Activated CD8-positive, alpha-beta memory T cell treated with anti-CD3 and anti-CD28 coated beads, Interleukin-2, amount 50 U/mL, for 1 hour (primary cell): Measurements from ENCODE around the gene ZNF683.
"Not testable (repeated sequence)": the region's sequence is repeated elsewhere in the genome, so short reads cannot be mapped to it uniquely, and the experiment has no call there.

Source experiments
- DNase-seq: peaks from one replicate; pipeline ENCODE4 v3.0.0-alpha.2; 2020; ENCODE audit errors: extremely low read depth

ZNF683 gene

DNA sequence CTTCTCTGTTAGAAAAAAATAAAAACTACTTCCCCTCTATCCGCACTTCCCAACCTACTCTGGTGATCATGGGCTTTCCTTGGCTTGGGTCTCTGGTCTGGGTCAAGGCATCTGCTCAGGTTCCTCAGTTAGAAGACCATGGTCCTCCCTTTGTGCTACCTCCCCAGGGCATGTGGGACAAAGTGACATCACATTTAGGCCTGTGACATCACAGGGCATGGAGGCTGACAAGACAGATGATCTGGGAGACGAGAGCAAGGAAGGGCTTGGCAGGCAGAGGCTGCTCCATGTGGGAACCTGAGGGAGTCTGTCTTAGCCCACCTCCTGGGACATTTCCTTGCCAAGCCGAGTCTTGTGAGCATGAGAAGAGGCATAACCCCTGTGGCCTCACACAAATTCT lies at the start of gene ZNF683:
Gene ZNF683, minus strand, starts transcription at position 140 of the 400 bp plus-strand sequence. CDS start 4,179 bp downstream, outside the sequence.
- DNase-seq, result not testable (repeated sequence)

GRCh38 chr1:26419494-26419893 lies 46.9 kb upstream of the ZNF683 start:
- DNase-seq, result no peak

DNA sequence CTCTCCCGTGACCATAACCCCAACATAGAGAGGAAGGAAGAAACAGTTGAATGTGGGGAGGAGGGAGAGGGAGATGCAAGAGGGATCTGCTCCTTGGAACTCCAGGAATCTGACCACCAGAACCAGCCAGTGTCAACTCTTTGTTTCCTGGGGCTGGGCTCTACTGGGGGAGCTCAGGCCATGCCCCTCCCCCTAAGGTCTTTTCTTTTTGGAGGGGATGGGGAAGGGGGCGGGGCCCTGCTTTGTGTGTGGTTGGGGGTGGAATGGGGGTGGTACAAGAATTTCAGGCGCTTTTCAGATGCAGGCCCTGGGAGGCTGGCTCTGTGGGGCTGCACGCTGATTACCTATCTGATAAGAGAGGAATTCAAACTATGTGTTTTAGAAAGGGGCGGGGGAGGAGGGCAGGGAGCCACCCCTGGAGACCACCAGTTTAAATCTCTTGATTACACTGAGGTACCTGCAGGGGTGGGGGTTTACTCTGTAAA lies 46.4 kb upstream of the ZNF683 start:
- DNase-seq, result no peak

- peak; percentile 72 for DNase-seq
Observed at GRCh38 chr1:26417111-26417759, 44.7 kb upstream of the ZNF683 start.

DNA sequence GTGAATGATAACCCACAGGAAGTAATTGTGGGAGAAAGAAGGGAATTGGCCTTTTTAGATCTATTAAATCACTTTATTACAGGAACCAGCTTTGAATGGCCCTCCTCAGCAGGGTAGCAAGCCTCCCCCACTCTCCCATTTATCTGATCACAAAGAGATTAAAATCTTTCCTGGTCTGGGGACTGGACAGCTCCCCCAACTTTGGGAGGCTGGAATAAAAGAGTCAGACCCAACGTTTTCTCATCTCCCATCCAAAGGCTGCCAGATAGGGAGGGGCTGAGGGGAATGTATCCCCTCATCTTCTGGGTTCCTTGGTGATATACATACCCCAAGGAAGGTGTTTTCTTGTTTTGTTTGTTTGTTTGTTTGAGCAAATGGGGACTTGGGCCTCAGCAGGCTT lies 40.5 kb upstream of the ZNF683 start:
- no peak for DNase-seq

- DNase-seq, result no peak
Observed at GRCh38 chr1:26412180-26412840, 39.8 kb upstream of the ZNF683 start.

- DNase-seq, result no peak
Observed at GRCh38 chr1:26411624-26412074, 39.1 kb upstream of the ZNF683 start.

DNA sequence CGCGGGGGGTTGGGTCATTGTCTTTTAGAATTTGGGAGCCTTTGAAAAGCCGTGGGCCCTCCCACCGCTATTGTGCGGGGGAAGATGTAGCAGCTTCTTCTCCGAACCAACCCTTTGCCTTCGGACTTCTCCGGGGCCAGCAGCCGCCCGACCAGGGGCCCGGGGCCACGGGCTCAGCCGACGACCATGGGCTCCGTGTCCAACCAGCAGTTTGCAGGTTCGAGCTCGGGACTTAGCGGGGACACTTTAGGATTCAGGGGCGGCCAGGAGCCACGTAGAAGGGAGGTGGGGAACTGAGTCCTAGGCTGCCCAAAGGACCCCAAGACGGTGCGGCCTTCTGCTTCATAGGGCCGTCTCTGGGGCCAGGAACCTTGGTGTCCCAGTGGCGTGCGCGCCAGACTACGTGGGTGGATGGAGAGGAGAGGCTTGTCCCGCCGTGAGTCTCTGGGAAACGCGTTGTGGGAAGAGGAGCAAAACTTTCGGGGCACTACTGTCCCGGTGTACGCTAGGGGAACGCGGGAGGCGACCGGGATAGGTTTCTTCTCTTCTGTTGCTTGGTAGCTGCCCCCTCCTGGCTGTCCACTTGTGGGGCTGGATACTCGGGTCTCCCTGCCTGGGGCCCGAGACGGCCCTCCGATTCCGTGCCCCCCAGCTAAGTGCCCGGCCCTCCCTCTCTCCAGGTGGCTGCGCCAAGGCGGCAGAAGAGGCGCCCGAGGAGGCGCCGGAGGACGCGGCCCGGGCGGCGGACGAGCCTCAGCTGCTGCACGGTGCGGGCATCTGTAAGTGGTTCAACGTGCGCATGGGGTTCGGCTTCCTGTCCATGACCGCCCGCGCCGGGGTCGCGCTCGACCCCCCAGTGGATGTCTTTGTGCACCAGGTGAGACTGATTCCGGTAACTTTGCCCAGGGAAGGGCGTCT lies 38.4 kb upstream of the ZNF683 start, which contains the start of gene LIN28A:
Gene LIN28A, plus strand, starts transcription at position 112 of the 918 bp plus-strand sequence. Its CDS starts 75 bp downstream, at position 187.
- no peak for DNase-seq

DNA sequence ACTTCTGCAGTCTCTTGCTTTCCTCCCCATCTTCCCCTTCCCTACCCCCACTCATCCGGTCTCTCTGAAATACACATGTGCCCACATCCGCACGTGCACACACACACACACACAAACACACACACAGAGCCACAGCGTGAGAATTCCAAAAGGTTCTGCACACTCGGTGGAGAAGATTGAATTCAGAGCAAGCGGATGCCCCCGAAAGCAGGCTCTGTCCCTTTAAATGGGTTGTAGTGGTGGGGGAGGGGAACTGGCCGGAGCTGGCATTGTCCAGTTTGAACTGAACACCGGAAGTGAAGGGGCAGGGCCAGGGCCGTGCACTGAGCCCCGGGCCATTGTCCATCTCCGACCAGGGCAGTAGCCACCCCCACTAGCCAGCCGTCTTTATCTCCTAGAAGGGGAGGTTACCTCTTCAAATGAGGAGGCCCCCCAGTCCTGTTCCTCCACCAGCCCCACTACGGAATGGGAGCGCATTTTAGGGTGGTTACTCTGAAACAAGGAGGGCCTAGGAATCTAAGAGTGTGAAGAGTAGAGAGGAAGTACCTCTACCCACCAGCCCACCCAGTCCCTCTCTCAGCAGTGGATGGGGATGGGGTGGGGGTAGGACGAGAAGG lies 36.7 kb upstream of the ZNF683 start:
- DNase-seq, result no peak

DNA sequence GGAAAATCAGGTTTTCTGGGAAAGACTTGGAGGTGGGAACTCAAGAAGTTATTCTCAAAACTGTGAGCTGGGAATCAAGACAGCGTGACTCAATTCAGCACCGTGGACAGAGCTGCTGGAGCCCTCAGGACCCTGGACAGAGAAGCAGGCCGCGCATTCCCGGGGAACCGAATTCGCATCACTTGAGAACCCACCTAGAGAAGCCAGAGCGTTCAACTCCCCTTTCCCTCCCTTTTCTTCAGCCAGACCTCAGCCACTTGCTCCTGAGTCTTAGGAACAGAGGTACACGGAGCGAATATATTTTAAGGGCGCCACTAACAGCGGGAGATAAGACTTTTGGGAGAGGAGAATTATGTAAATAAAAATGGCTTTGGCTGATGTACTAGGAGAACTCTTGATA lies 36.1 kb upstream of the ZNF683 start:
- peak; percentile 32 for DNase-seq

DNA sequence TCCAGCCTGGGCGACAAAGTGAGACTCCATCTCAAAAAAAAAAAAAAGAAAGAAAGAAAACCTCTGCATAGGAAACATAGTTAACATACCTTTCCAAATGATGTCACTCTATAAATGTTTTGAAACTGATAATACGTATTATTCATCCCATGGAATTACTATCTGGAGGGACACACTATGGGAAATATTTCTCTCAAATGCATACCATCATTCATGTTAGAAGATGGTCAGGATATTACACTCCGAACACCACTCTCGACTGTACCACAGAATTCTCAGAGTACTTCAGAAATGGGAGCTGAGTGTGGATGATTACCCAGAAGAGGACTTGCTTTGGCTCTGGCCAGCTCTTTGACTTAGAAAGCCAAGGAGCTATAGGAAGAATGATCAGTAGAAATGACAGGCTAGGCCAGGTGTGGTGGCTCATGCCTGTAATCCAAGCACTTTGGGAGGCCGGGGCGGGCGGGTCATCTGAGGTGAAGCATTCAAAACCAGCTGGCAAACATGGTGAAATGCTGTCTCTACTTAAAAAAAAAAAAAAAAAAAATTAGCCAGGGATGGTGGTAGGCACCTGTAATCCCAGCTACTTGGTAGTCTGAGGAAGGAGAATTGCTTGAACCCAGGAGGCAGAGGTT lies 32.8 kb upstream of the ZNF683 start:
- no peak for DNase-seq

GRCh38 chr1:26404641-26405040 lies 32.1 kb upstream of the ZNF683 start:
- DNase-seq, result no peak

- DNase-seq, result no peak
Observed at GRCh38 chr1:26403656-26404055, 31.1 kb upstream of the ZNF683 start.

- no peak for DNase-seq
Observed at GRCh38 chr1:26401891-26402290, 29.3 kb upstream of the ZNF683 start.

GRCh38 chr1:26399034-26399433 lies 26.5 kb upstream of the ZNF683 start:
- no peak for DNase-seq

DNA sequence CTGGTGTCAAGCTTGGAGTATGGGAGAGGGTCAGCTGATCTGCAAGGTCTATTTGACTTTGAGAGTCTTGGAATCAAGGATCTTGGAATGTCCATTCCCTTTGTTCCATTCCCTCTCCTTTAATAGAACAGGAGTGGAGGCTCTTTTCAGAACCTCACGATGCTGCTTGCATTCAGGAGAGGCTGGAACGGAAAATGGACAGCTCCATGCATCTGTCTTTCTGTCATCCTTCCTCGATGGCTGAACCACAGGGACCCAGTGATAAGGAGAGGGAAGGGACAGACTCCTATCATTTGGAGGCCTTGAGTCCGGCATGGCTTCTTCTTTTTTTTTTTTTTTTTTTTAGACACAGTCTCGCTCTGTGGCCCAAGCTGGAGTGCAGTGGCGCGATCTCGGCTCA lies 23.2 kb upstream of the ZNF683 start:
- DNase-seq, result no peak

DNA sequence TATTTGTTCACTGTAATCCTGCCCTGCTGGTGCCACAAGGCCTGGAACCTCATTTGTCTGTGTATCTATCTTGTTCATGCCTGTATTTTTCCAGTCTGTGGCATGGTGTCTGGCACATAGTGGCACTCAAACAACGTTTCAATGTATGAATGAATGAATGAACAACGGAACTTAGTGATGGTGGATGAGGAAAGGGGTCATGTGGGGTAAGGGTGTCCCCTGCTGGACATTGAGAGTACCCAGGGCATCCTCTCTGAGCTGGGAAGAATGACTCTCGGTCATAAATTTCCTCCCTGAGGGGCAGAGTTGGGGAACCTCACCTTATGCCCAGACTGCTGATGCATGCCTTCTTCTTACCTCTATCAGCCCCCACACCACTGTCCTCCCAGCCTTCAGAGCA lies 18.9 kb upstream of the ZNF683 start:
- DNase-seq, result no peak

DNA sequence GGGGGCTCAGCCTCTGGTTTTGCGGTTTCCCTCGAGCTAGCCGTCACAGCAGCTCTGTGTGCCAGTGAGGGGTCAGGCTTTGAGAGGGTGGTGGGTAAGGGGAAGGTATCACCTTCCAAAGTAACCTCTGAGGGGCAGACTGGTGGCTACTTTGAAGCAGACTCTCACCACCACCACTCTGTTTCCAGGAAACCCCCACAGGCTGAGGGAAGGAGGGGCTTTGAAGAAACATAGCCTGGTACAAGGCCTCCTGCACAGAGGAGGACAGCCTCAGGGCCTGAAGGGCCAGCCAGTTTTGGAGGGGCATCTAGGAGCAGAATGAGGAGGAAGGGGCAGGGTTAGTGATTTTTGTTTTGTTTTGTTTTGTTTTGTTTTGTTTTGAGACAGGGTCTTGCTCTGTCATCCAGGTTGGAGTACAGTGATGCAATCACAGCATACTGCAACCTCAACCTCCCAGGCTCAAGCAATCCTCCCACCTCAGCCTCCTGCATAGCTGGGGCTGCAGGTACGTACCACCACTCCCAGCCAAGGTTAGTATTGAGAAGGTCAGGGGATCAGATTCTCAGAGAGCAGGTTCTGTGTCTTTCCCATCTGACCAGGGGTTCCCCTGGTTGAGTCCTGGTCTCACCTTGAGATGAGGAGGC lies 17.2 kb upstream of the ZNF683 start:
- no peak for DNase-seq

GRCh38 chr1:26388791-26389445 lies 16.4 kb upstream of the ZNF683 start:
- no peak for DNase-seq

GRCh38 chr1:26387447-26387846 lies 14.9 kb upstream of the ZNF683 start:
- no peak for DNase-seq
